H9 (cell line): Measurements from ENCODE around the gene ARHGEF6. TPM values are rescaled to one million over a fixed set of nuclear protein-coding genes. Genes with fewer than 3 reads are reported as not detected.

Experiments used
- DNase-seq: peaks from one replicate; pipeline ENCODE4 v3.0.0-alpha.2; 2017
- H2AFZ ChIP-seq: one replicate; pipeline ENCODE4 v1.6.1; 2013; ENCODE audit warnings: mild to moderate bottlenecking, low read length, control low read depth, moderate library complexity
- H2AK5ac ChIP-seq: 2 replicates; pipeline ENCODE4 v1.6.1; 2013; ENCODE audit warnings: low read length, control low read depth, mixed read lengths; ENCODE audit not compliant: insufficient read length
- H2BK120ac ChIP-seq: one replicate; pipeline ENCODE4 v1.6.1; 2013; ENCODE audit warnings: low read depth, mild to moderate bottlenecking, low read length, control low read depth, inconsistent platforms; ENCODE audit not compliant: poor library complexity, severe bottlenecking
- H2BK12ac ChIP-seq: 2 replicates; pipeline ENCODE4 v1.6.1; 2013; ENCODE audit warnings: low read length, control low read depth, mixed read lengths, low read depth; ENCODE audit not compliant: insufficient read length
- H2BK15ac ChIP-seq: 2 replicates; pipeline ENCODE4 v1.6.1; 2013; ENCODE audit warnings: low read depth, low read length, control low read depth
- H2BK20ac ChIP-seq: one replicate; pipeline ENCODE4 v1.6.1; 2013; ENCODE audit warnings: low read depth, mild to moderate bottlenecking, low read length, control low read depth, inconsistent platforms; ENCODE audit not compliant: poor library complexity, severe bottlenecking
- H2BK5ac ChIP-seq: 2 replicates; pipeline ENCODE4 v1.6.1; 2013; ENCODE audit warnings: low read length, control low read depth, mixed read lengths; ENCODE audit not compliant: insufficient read length
- H3K14ac ChIP-seq: 2 replicates; pipeline ENCODE4 v1.6.1; 2013; ENCODE audit warnings: low read length, control low read depth; ENCODE audit not compliant: insufficient read depth
- H3K18ac ChIP-seq: 2 replicates; pipeline ENCODE4 v1.6.1; 2013; ENCODE audit warnings: low read depth, mild to moderate bottlenecking, mixed read lengths, low read length, control low read depth; ENCODE audit not compliant: insufficient read length
- H3K23ac ChIP-seq: 2 replicates; pipeline ENCODE4 v1.6.1; 2013; ENCODE audit warnings: low read length, control low read depth, mixed read lengths, low read depth; ENCODE audit not compliant: insufficient read length
- H3K23me2 ChIP-seq: 2 replicates; pipeline ENCODE4 v1.6.1; 2013; ENCODE audit warnings: low read depth, mild to moderate bottlenecking, mixed read lengths, low read length, control low read depth; ENCODE audit not compliant: insufficient read length, poor library complexity, severe bottlenecking
- H3K27ac ChIP-seq: 2 replicates; pipeline ENCODE4 v1.5.1; 2013; ENCODE audit warnings: low read length, control low read depth, mixed read lengths, low read depth; ENCODE audit not compliant: insufficient read length
- H3K27me3 ChIP-seq: 2 replicates; pipeline ENCODE4 v1.6.1; 2013; ENCODE audit warnings: low read length, control low read depth, inconsistent platforms; ENCODE audit not compliant: insufficient read depth
- H3K4ac ChIP-seq: 2 replicates; pipeline ENCODE4 v1.6.1; 2013; ENCODE audit warnings: low read depth, mild to moderate bottlenecking, control low read depth, inconsistent platforms, low read length, moderate library complexity
- H3K4me1 ChIP-seq: 2 replicates; pipeline ENCODE4 v1.6.1; 2013; ENCODE audit warnings: low read length, control low read depth, inconsistent platforms; ENCODE audit not compliant: insufficient read depth
- H3K4me2 ChIP-seq: 2 replicates; pipeline ENCODE4 v1.6.1; 2013; ENCODE audit warnings: low read length, control low read depth, mixed read lengths; ENCODE audit not compliant: insufficient read length, insufficient read depth
- H3K56ac ChIP-seq: 2 replicates; pipeline ENCODE4 v1.6.1; 2013; ENCODE audit warnings: low read depth, mild to moderate bottlenecking, mixed read lengths, low read length, control low read depth; ENCODE audit not compliant: insufficient read length
- H3K79me1 ChIP-seq: 2 replicates; pipeline ENCODE4 v1.6.1; 2013; ENCODE audit warnings: low read depth, mild to moderate bottlenecking, moderate library complexity, low read length, control low read depth, inconsistent platforms; ENCODE audit not compliant: insufficient read depth, poor library complexity, severe bottlenecking
- H3K79me2 ChIP-seq: 2 replicates; pipeline ENCODE4 v1.6.1; 2013; ENCODE audit warnings: low read length, control low read depth, inconsistent platforms; ENCODE audit not compliant: insufficient read depth
- H3K9ac ChIP-seq: 2 replicates; pipeline ENCODE4 v1.6.1; 2013; ENCODE audit warnings: low read length, control low read depth, mixed read lengths; ENCODE audit not compliant: insufficient read length; ENCODE audit errors: extremely low read depth
- H3K9me3 ChIP-seq: one replicate; pipeline ENCODE4 v1.6.1; 2013; ENCODE audit warnings: low read depth, low read length, inconsistent platforms; ENCODE audit not compliant: control insufficient read depth
- H3T11ph ChIP-seq: one replicate; pipeline ENCODE4 v1.6.1; 2013; ENCODE audit warnings: mild to moderate bottlenecking, low read length, control low read depth, inconsistent platforms
- H4K20me1 ChIP-seq: one replicate; pipeline ENCODE4 v1.6.1; 2013; ENCODE audit not compliant: control insufficient read depth, insufficient read length, insufficient read depth
- H4K5ac ChIP-seq: 2 replicates; pipeline ENCODE4 v1.6.1; 2013; ENCODE audit warnings: low read depth, mild to moderate bottlenecking, mixed read lengths, low read length, control low read depth; ENCODE audit not compliant: insufficient read length
- H4K8ac ChIP-seq: replicated peaks from 2 replicates; pipeline ENCODE4 v1.6.1; 2013; ENCODE audit warnings: low read length, control low read depth, mixed read lengths, low read depth; ENCODE audit not compliant: insufficient read length
- H4K91ac ChIP-seq: 2 replicates; pipeline ENCODE4 v1.6.1; 2013; ENCODE audit warnings: low read depth, mild to moderate bottlenecking, moderate library complexity, mixed read lengths, low read length, control low read depth; ENCODE audit not compliant: insufficient read length
- H3K27ac Mint-ChIP-seq, 3 experiments: 2 replicates in 2 of 3; 3 replicates in 1 of 3; pipeline ENCODE4 v1.8.0; 2020 to 2021; ENCODE audit warnings: mixed read lengths in 3 of 3, mild to moderate bottlenecking in 1 of 3, moderate library complexity in 1 of 3
- H3K27me3 Mint-ChIP-seq: 2 replicates; pipeline ENCODE4 v1.8.0; 2021; ENCODE audit warnings: low read depth, mild to moderate bottlenecking, moderate library complexity, mixed read lengths
- H3K36me3 Mint-ChIP-seq, 3 experiments: 2 replicates in 2 of 3; 3 replicates in 1 of 3; pipeline ENCODE4 v1.8.0; 2020 to 2021; ENCODE audit warnings: low read depth in 3 of 3, mixed read lengths in 3 of 3; ENCODE audit not compliant: insufficient read depth in 1 of 3
- H3K4me1 Mint-ChIP-seq, 2 experiments: 2 replicates each; pipeline ENCODE4 v1.8.0; 2020; ENCODE audit warnings: mixed read lengths in 2 of 2
- H3K4me3 Mint-ChIP-seq, 2 experiments: 2 replicates in 1 of 2; 3 replicates in 1 of 2; pipeline ENCODE4 v1.8.0; 2020 to 2021; ENCODE audit warnings: mild to moderate bottlenecking in 2 of 2, mixed read lengths in 2 of 2, moderate library complexity in 1 of 2
- H3K9me3 Mint-ChIP-seq, 2 experiments: 2 replicates in 1 of 2; 3 replicates in 1 of 2; pipeline ENCODE4 v1.8.0; 2020; ENCODE audit warnings: mild to moderate bottlenecking in 2 of 2, mixed read lengths in 2 of 2, moderate library complexity in 1 of 2
- CTCF ChIP-seq: fragments of 200-600 bp; sonication (generic); conservative IDR thresholded peaks from 3 replicates; pipeline ENCODE4 v1.8.0; 2021; ENCODE audit warnings: antibody characterized with exemption, mild to moderate bottlenecking
- WGBS: extraction: QIAGEN DNeasy Blood & Tissue Kit; methylation state at CpG from one replicate; pipeline ENCODE4 v1.1.7; 2013; ENCODE audit warnings: missing lambda C conversion rate, low lambda C conversion rate, mixed read lengths; ENCODE audit not compliant: insufficient read length; ENCODE audit errors: extremely low coverage; 5-methylcytosine and 5-hydroxymethylcytosine counted together
- total RNA-seq: library from RNA; stranded (reverse); gene quantifications from 2 replicates; pipeline ENCODE4 v1.2.1, GENCODE V29; 2021

The ARHGEF6 gene
- total RNA-seq, 1 experiment from 2014 or later = 3.6 TPM

- Histone ChIP-seq H2BK120ac (no peak overlapping the region), H3K18ac (no peak overlapping the region), H4K5ac (no peak overlapping the region), H2BK12ac (no peak overlapping the region), H3K23me2 (no peaks in the 10 kb centered on the region), H3T11ph (no peak overlapping the region), H3K4me2 (no peak overlapping the region), H3K27me3 (no peaks in the 10 kb centered on the region), H2AFZ (no peak overlapping the region), H2BK5ac (no peak overlapping the region), H4K91ac (no peak overlapping the region), H3K4ac (no peak overlapping the region), H2BK15ac (no peak overlapping the region), H3K79me2 (no peaks in the 10 kb centered on the region), H3K4me1 (peaks cover 3% of the 10 kb centered on the region; the same call in 1 of the 2 replicates), H3K79me1 (no peaks in the 10 kb centered on the region), H2AK5ac (no peak overlapping the region), H2BK20ac (no peak overlapping the region), H3K9me3 (peaks cover 41% of the 10 kb centered on the region), H3K14ac (no peak overlapping the region), H3K27ac (no peak overlapping the region), H3K56ac (no peak overlapping the region), H4K8ac (no peak overlapping the region), H3K9ac (no peak overlapping the region), H3K23ac (no peak overlapping the region), H4K20me1 (no peaks in the 10 kb centered on the region)
- WGBS = no CpG with 5 or more reads among the region's 6 CpGs
- H3K9me3 Mint-ChIP-seq = peaks cover 21 to 41% of the 10 kb centered on the region in 2 experiments
- no peak for TF ChIP-seq CTCF
- peak overlapping the region in 2 of 3 experiments; percentile 89 to 97; a peak in 5 of 7 replicates for H3K27ac Mint-ChIP-seq
- DNase-seq = no peak
- peaks cover 18 to 22% of the 10 kb centered on the region in 2 experiments for H3K4me1 Mint-ChIP-seq
- H3K4me3 Mint-ChIP-seq = no peak overlapping the region
- no peaks in the 10 kb centered on the region; a peak in 2 of 7 replicates for H3K36me3 Mint-ChIP-seq
- no peaks in the 10 kb centered on the region for H3K27me3 Mint-ChIP-seq
Measured at GRCh38 chrX:136689436-136689835, 91.3 kb downstream of the ARHGEF6 start.
